Gastrocnemius medialis (tissue), 4 donors: ENCODE data around the gene DDOST. TPM values are rescaled to one million over a fixed set of nuclear protein-coding genes. Genes with fewer than 3 reads are reported as not detected.

Experiments used
- ATAC-seq, 2 donors: fragments of 150-250 bp; one replicate each; pipeline ENCODE4 v1.9.1; 2016
- DNase-seq, 2 donors: peaks; one replicate each; pipeline ENCODE4 v3.0.0-alpha.2; 2019
- H3K27ac ChIP-seq, 4 donors: fragments of 200-600 bp; sonication (generic); 1 replicate in 1 of 4; 2 replicates in 3 of 4; pipeline ENCODE4 v1.5.1; 2016 to 2018; ENCODE audit warnings: mild to moderate bottlenecking in 2 of 4, moderate library complexity in 1 of 4
- H3K27me3 ChIP-seq, 3 donors: fragments of 200-600 bp; sonication (generic) in 2 of 3; 1 replicate in 1 of 3; 2 replicates in 2 of 3; pipeline versions ENCODE4 v1.5.1 to v1.6.0; 2016 to 2019; ENCODE audit warnings: mild to moderate bottlenecking in 1 of 3, moderate library complexity in 1 of 3
- H3K36me3 ChIP-seq, 2 donors: fragments of 200-600 bp; sonication (generic) in 1 of 2; one replicate each; pipeline ENCODE4 v1.5.1; 2017 to 2018
- H3K4me1 ChIP-seq, 2 donors: fragments of 200-600 bp; sonication (generic) in 1 of 2; one replicate each; pipeline ENCODE4 v1.5.1; 2016 to 2017; ENCODE audit warnings: mild to moderate bottlenecking in 2 of 2
- H3K4me3 ChIP-seq, 4 donors: fragments of 200-600 bp; sonication (generic) in 3 of 4; 1 replicate in 1 of 4; 2 replicates in 3 of 4; pipeline ENCODE4 v1.5.1; 2016 to 2019; ENCODE audit warnings: mild to moderate bottlenecking in 2 of 4
- H3K9me3 ChIP-seq, 3 donors: fragments of 200-600 bp; sonication (generic) in 2 of 3; 1 replicate in 1 of 3; 2 replicates in 2 of 3; pipeline ENCODE4 v1.5.1; 2016 to 2019
- CTCF ChIP-seq, 5 experiments: fragments of 450-650 bp in 3 of 5; fragments of 200-600 bp in 2 of 5; sonication (generic) in 2 of 5; IDR thresholded peaks in 4 of 5; conservative IDR thresholded peaks in 1 of 5; 1 replicate in 4 of 5; 2 replicates in 1 of 5; pipeline ENCODE4 v1.5.1; 2016 to 2019; ENCODE audit warnings: antibody characterized with exemption in 5 of 5, mild to moderate bottlenecking in 3 of 5, moderate library complexity in 3 of 5
- POLR2A ChIP-seq, 2 donors: fragments of 450-650 bp; IDR thresholded peaks; one replicate each; pipeline ENCODE4 v1.6.1; 2017; ENCODE audit warnings: antibody characterized with exemption in 2 of 2, mild to moderate bottlenecking in 2 of 2, moderate library complexity in 2 of 2
- in situ Hi-C, 4 donors: fragments of 200-750 bp; cut with MboI; loops; one replicate each; pipeline versions ENCODE4 v1.15.0 to v1.8.0; 2017; ENCODE audit warnings: low sequenced_read_pairs in 4 of 4
- intact Hi-C: fragments of 100-400 bp; cut with DNase I; formaldehyde crosslinking; loops from one replicate; pipeline ENCODE4 v1.15.1; 2023; ENCODE audit warnings: low total_unique reads
- total RNA-seq, 4 donors: library from RNA; depleted of rRNA; stranded (reverse); fragments of >200 nt; gene quantifications; one replicate each; pipeline versions ENCODE4 v1.1.0 to v1.2.3, GENCODE V29; 2016

Gene DDOST
- total RNA-seq, 4 donors from 2014 or later = 63.0 to 110 (median 99.8) TPM

- peak in 1 of 2 donors; percentile 9 for ATAC-seq
- no peaks in the 10 kb centered on the region for H3K27me3 ChIP-seq
- DNase-seq = no peak
- intact Hi-C loops (no loop called here), in situ Hi-C loops (loop anchor here in 1 of 4 donors (25.0 kb wide), 1 partner anchor 678 kb away; no protein-coding TSS in a partner anchor)
- no peaks in the 10 kb centered on the region for H3K9me3 ChIP-seq
- H3K4me1 ChIP-seq = peaks cover 6 to 10% of the 10 kb centered on the region in 2 donors
- peak overlapping the region; percentile 33 to 52 (median 46) for H3K4me3 ChIP-seq
- H3K27ac ChIP-seq = peak overlapping the region; percentile 69 to 84 (median 82)
- H3K36me3 ChIP-seq = no peaks in the 10 kb centered on the region
- TF ChIP-seq CTCF (IDR thresholded peaks at IDR 0.05 in 4 of 5, conservative IDR thresholded peaks at IDR 0.05 in 1 of 5) = no peak
- no peak for TF ChIP-seq POLR2A (IDR thresholded peaks at IDR 0.05)
Measured at GRCh38 chr1:20684651-20685050, 23.5 kb upstream of the DDOST start.

GRCh38 chr1:20684050-20684620, 23.0 kb upstream of the DDOST start:
- Histone ChIP-seq H3K27ac (peak overlapping the region; percentile 69 to 84 (median 82)), H3K4me3 (peak overlapping the region; percentile 33 to 52 (median 46)), H3K36me3 (no peaks in the 10 kb centered on the region), H3K27me3 (no peaks in the 10 kb centered on the region), H3K9me3 (no peaks in the 10 kb centered on the region), H3K4me1 (peaks cover 6 to 10% of the 10 kb centered on the region in 2 donors)
- DNase-seq (no peak), ATAC-seq (no peak)
- in situ Hi-C loops (loop anchor here in 1 of 4 donors (25.0 kb wide), 1 partner anchor 678 kb away; no protein-coding TSS in a partner anchor), intact Hi-C loops (no loop called here)
- TF ChIP-seq CTCF (IDR thresholded peaks at IDR 0.05 in 4 of 5, conservative IDR thresholded peaks at IDR 0.05 in 1 of 5) = no peak
- TF ChIP-seq POLR2A (IDR thresholded peaks at IDR 0.05) = no peak

- TF ChIP-seq CTCF (IDR thresholded peaks at IDR 0.05 in 4 of 5, conservative IDR thresholded peaks at IDR 0.05 in 1 of 5) (no peak), POLR2A (IDR thresholded peaks at IDR 0.05) (no peak)
- H3K9me3 ChIP-seq = no peaks in the 10 kb centered on the region
- DNase-seq (no peak), ATAC-seq (no peak)
- intact Hi-C loops (no loop called here), in situ Hi-C loops (loop anchor here in 1 of 4 donors (25.0 kb wide), 1 partner anchor 679 kb away; no protein-coding TSS in a partner anchor)
- peak overlapping the region; percentile 69 to 84 (median 82) for H3K27ac ChIP-seq
- peak overlapping the region in 2 of 4 donors; percentile 45 to 52 for H3K4me3 ChIP-seq
- peaks cover 6 to 10% of the 10 kb centered on the region in 2 donors for H3K4me1 ChIP-seq
- H3K27me3 ChIP-seq = no peaks in the 10 kb centered on the region
- H3K36me3 ChIP-seq = no peaks in the 10 kb centered on the region
Measured at GRCh38 chr1:20683614-20684013, 22.4 kb upstream of the DDOST start.

GRCh38 chr1:20682571-20683236, 21.5 kb upstream of the DDOST start:
- in situ Hi-C loops = loop anchor here in 1 of 4 donors (25.0 kb wide), 1 partner anchor 680 kb away; no protein-coding TSS in a partner anchor
- Histone ChIP-seq H3K4me3 (no peak overlapping the region), H3K4me1 (peaks cover 6 to 10% of the 10 kb centered on the region in 2 donors), H3K27ac (peak overlapping the region in 1 of 4 donors; percentile 4), H3K27me3 (no peaks in the 10 kb centered on the region), H3K9me3 (no peaks in the 10 kb centered on the region), H3K36me3 (no peaks in the 10 kb centered on the region)
- DNase-seq = peak in 1 of 2 donors; percentile 27
- ATAC-seq = no peak
- intact Hi-C loops = no loop called here
- no peak for TF ChIP-seq CTCF (IDR thresholded peaks at IDR 0.05 in 4 of 5, conservative IDR thresholded peaks at IDR 0.05 in 1 of 5)
- no peak for TF ChIP-seq POLR2A (IDR thresholded peaks at IDR 0.05)
